Measurements from ENCODE around the gene FRY. TPM values are rescaled to one million over a fixed set of nuclear protein-coding genes. Genes with fewer than 3 reads are reported as not detected.

The FRY gene
- polyA plus RNA-seq, 2 donors = 2.4 to 4.3 TPM

DNA sequence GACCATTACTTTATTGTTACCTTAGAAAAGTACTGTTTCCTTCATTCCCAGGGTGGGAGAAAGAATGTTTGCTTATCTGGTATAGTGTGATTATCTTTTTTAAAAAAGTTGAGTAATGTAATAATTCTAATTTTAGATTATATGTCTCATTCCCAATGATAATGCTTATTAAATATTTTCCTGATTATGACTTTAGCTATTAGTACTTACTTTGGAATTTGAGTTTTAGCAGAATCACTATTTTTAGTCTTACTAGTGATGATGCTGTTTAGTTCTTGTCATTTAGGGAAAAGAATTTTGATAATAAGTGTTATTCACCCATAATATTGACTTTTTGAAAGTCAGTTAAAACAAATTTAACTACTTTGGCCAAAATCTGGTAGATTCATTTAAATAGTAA lies 95.2 kb downstream of the FRY start:
- Histone ChIP-seq H3K4me1 (ENCODE audit: control insufficient read depth in 2 of 2, insufficient read depth in 2 of 2, low read length in 1 of 2) (no peaks in the 10 kb centered on the region), H3K27ac (ENCODE audit: low read depth in 2 of 2, low read length in 1 of 2) (no peak overlapping the region), H3K27me3 (ENCODE audit: control insufficient read depth in 1 of 2, insufficient read depth in 2 of 2, low read length in 2 of 2) (no peaks in the 10 kb centered on the region), H3K9me3 (ENCODE audit: control insufficient read depth in 2 of 2, insufficient read depth in 1 of 2, low read depth in 1 of 2, low read length in 1 of 2) (no peaks in the 10 kb centered on the region), H3K36me3 (ENCODE audit: control insufficient read depth in 2 of 2, insufficient read depth in 2 of 2, low read length in 1 of 2) (no peaks in the 10 kb centered on the region), H3K4me3 (ENCODE audit: low read depth in 1 of 2, low read length in 2 of 2) (no peak overlapping the region)

DNA sequence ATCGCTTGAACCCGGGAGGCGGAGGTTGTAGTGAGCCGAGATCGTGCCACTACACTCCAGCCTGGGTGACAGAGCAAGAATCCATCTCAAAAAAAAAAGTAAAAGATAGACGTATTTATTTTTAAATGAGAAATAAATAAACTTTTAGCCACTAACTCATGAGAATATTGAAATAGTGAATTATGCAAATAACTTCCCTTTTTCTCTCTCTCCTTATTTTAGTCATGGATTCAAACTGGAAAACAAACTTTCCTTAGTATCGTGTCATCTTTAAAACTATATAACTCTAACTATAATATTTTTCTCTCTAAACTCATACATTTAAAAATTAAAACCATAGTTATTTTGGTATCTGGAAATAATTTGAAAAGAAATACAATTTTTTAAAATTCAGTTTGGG lies 96.1 kb downstream of the FRY start:
- H3K4me1 ChIP-seq (ENCODE audit: control insufficient read depth in 2 of 2, insufficient read depth in 2 of 2, low read length in 1 of 2) = no peaks in the 10 kb centered on the region
- no peaks in the 10 kb centered on the region for H3K27me3 ChIP-seq (ENCODE audit: control insufficient read depth in 1 of 2, insufficient read depth in 2 of 2, low read length in 2 of 2)
- no peaks in the 10 kb centered on the region for H3K9me3 ChIP-seq (ENCODE audit: control insufficient read depth in 2 of 2, insufficient read depth in 1 of 2, low read depth in 1 of 2, low read length in 1 of 2)
- no peak overlapping the region for H3K27ac ChIP-seq (ENCODE audit: low read depth in 2 of 2, low read length in 1 of 2)
- whole genome bisulfite sequencing, 2 donors = 89 to 94% methylated on average over 7 of the region's 7 CpGs
- no peak overlapping the region for H3K4me3 ChIP-seq (ENCODE audit: low read depth in 1 of 2, low read length in 2 of 2)
- no peaks in the 10 kb centered on the region for H3K36me3 ChIP-seq (ENCODE audit: control insufficient read depth in 2 of 2, insufficient read depth in 2 of 2, low read length in 1 of 2)

DNA sequence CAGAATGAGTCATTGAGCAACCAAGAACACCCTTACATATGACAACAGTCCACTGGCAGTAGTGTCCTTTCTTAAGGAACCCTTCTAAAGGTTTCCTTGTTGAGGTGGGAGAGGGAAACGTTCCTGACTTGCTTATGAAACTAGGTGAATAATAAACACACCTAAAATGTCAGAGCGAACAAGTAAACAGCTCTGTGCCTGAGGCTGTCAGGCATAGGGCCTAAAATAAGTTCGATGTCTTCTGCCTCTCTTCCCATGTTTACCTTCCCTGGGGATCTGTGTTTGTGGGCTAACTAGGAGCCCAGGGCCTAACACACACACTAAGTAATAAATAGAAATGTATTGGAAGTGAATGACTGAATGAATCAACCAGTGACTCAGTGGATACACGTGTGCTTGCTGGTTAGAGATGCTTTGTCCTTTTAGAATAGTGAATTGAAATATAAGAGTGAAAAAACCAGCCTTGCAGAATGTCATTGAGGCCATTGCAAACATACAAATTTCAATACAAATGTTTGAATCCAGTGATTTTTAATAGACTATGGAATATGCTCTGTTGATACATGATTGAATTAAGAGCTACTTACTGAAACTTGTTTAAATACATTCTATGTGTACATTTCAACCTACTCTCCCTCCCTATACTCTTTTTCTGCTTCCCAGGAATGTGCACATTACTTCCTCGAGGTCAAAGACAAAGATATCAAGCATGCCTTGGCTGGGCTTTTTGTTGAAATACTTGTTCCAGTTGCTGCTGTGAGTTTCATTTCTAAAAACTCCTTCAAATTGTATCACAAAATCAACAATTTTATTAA lies 102.9 kb downstream of the FRY start:
- WGBS, 2 donors = 45 to 53% methylated on average over 5 of the region's 5 CpGs
- no peak overlapping the region for H3K27ac ChIP-seq (ENCODE audit: low read depth in 2 of 2, low read length in 1 of 2)

DNA sequence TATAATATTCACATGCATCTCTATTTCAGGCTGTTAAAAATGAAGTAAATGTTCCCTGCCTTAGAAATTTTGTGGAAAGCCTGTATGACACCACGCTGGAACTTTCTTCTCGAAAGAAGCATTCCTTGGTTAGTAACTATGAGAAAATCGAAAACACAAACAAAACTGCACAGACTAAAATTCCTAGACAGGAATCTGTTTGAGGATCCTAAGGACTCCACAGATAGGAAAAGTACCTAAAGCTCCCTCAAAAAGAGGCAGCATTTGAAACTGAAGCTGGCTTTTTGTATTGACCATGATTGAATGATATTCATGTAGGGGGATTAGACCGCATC lies 103.4 kb downstream of the FRY start:
- 72 to 76% methylated on average over 4 of the region's 4 CpGs for WGBS, 2 donors
- Histone ChIP-seq H3K4me1 (ENCODE audit: control insufficient read depth in 2 of 2, insufficient read depth in 2 of 2, low read length in 1 of 2) (no peaks in the 10 kb centered on the region), H3K4me3 (ENCODE audit: low read depth in 1 of 2, low read length in 2 of 2) (no peak overlapping the region), H3K27me3 (ENCODE audit: control insufficient read depth in 1 of 2, insufficient read depth in 2 of 2, low read length in 2 of 2) (no peaks in the 10 kb centered on the region), H3K27ac (ENCODE audit: low read depth in 2 of 2, low read length in 1 of 2) (no peak overlapping the region), H3K36me3 (ENCODE audit: control insufficient read depth in 2 of 2, insufficient read depth in 2 of 2, low read length in 1 of 2) (no peaks in the 10 kb centered on the region), H3K9me3 (ENCODE audit: control insufficient read depth in 2 of 2, insufficient read depth in 1 of 2, low read depth in 1 of 2, low read length in 1 of 2) (no peaks in the 10 kb centered on the region)

More for the DNA sequence above, 102.9 kb downstream of the FRY start:
- Histone ChIP-seq H3K36me3 (ENCODE audit: control insufficient read depth in 2 of 2, insufficient read depth in 2 of 2, low read length in 1 of 2) (no peaks in the 10 kb centered on the region), H3K27me3 (ENCODE audit: control insufficient read depth in 1 of 2, insufficient read depth in 2 of 2, low read length in 2 of 2) (no peaks in the 10 kb centered on the region), H3K9me3 (ENCODE audit: control insufficient read depth in 2 of 2, insufficient read depth in 1 of 2, low read depth in 1 of 2, low read length in 1 of 2) (no peaks in the 10 kb centered on the region), H3K4me1 (ENCODE audit: control insufficient read depth in 2 of 2, insufficient read depth in 2 of 2, low read length in 1 of 2) (no peaks in the 10 kb centered on the region), H3K4me3 (ENCODE audit: low read depth in 1 of 2, low read length in 2 of 2) (no peak overlapping the region)

DNA sequence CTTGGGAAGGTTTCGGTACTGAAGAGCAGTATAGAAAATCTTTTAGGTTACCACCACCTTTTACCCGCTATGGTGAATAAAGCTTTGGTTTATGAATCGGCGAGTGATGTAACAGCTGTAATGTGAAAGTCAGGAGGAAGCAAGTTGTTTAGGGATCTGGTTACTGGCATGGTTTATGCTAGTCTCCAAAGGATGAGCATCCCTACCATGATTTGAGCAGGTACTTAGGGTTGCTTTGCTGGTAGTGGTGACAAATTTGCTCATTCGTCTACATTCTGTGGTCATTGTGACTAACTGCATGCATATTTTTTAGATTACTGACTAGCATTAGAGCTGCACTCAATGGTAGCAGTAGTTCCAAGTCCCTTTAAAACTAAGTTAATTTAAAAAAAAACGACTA lies 104.1 kb downstream of the FRY start:
- no peaks in the 10 kb centered on the region for H3K27me3 ChIP-seq (ENCODE audit: control insufficient read depth in 1 of 2, insufficient read depth in 2 of 2, low read length in 2 of 2)
- H3K27ac ChIP-seq (ENCODE audit: low read depth in 2 of 2, low read length in 1 of 2) = no peak overlapping the region
- WGBS, 2 donors = 84 to 87% methylated on average over 6 of the region's 6 CpGs
- no peaks in the 10 kb centered on the region for H3K36me3 ChIP-seq (ENCODE audit: control insufficient read depth in 2 of 2, insufficient read depth in 2 of 2, low read length in 1 of 2)
- H3K9me3 ChIP-seq (ENCODE audit: control insufficient read depth in 2 of 2, insufficient read depth in 1 of 2, low read depth in 1 of 2, low read length in 1 of 2) = no peaks in the 10 kb centered on the region
- no peaks in the 10 kb centered on the region for H3K4me1 ChIP-seq (ENCODE audit: control insufficient read depth in 2 of 2, insufficient read depth in 2 of 2, low read length in 1 of 2)
- no peak overlapping the region for H3K4me3 ChIP-seq (ENCODE audit: low read depth in 1 of 2, low read length in 2 of 2)

DNA sequence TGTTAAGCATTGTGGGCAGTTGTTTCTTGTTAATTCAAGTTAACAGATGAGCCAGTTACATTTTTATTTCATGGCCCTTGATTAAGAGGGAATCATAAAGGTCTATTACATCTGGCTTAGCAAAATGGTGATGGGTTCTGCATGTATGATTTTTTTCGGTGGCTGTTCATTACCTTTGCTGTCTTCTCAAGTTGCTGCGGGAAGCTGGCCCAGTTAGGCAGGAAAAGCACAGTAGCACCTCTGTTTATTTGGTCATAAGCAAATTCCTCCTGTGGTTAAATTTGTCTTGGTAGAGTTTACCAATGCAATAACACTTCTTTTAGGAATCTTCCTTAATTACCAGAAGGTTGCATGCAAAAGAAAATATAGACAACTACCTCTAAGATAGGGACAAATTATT lies 104.5 kb downstream of the FRY start:
- Histone ChIP-seq H3K4me1 (ENCODE audit: control insufficient read depth in 2 of 2, insufficient read depth in 2 of 2, low read length in 1 of 2) (no peaks in the 10 kb centered on the region), H3K27ac (ENCODE audit: low read depth in 2 of 2, low read length in 1 of 2) (no peak overlapping the region), H3K36me3 (ENCODE audit: control insufficient read depth in 2 of 2, insufficient read depth in 2 of 2, low read length in 1 of 2) (no peaks in the 10 kb centered on the region), H3K4me3 (ENCODE audit: low read depth in 1 of 2, low read length in 2 of 2) (no peak overlapping the region), H3K27me3 (ENCODE audit: control insufficient read depth in 1 of 2, insufficient read depth in 2 of 2, low read length in 2 of 2) (no peaks in the 10 kb centered on the region), H3K9me3 (ENCODE audit: control insufficient read depth in 2 of 2, insufficient read depth in 1 of 2, low read depth in 1 of 2, low read length in 1 of 2) (no peaks in the 10 kb centered on the region)
- 79 to 87% methylated on average over 2 of the region's 2 CpGs for WGBS, 2 donors

DNA sequence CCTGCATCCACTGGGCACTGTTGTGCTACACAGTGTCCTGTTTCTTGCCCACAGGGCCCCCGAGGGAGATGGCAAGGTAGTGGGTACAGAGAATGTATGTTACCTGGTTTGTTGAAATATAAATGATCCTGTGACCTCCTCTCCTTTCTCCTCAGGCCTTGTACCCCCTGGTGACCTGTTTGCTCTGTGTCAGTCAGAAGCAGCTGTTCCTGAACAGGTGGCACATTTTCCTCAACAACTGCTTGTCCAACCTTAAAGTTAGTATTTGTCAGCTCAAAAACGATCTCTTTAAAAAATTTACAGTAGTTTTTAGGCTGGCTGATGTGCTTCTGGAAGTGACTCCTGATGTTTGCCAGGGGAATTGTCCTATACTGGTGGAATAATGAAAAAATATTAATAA lies 105.1 kb downstream of the FRY start:
- no peaks in the 10 kb centered on the region for H3K27me3 ChIP-seq (ENCODE audit: control insufficient read depth in 1 of 2, insufficient read depth in 2 of 2, low read length in 2 of 2)
- no peak overlapping the region for H3K4me3 ChIP-seq (ENCODE audit: low read depth in 1 of 2, low read length in 2 of 2)
- no peaks in the 10 kb centered on the region for H3K36me3 ChIP-seq (ENCODE audit: control insufficient read depth in 2 of 2, insufficient read depth in 2 of 2, low read length in 1 of 2)
- no peaks in the 10 kb centered on the region for H3K9me3 ChIP-seq (ENCODE audit: control insufficient read depth in 2 of 2, insufficient read depth in 1 of 2, low read depth in 1 of 2, low read length in 1 of 2)
- no peaks in the 10 kb centered on the region for H3K4me1 ChIP-seq (ENCODE audit: control insufficient read depth in 2 of 2, insufficient read depth in 2 of 2, low read length in 1 of 2)
- 51 to 64% methylated on average over 2 of the region's 2 CpGs for WGBS, 2 donors
- no peak overlapping the region for H3K27ac ChIP-seq (ENCODE audit: low read depth in 2 of 2, low read length in 1 of 2)

DNA sequence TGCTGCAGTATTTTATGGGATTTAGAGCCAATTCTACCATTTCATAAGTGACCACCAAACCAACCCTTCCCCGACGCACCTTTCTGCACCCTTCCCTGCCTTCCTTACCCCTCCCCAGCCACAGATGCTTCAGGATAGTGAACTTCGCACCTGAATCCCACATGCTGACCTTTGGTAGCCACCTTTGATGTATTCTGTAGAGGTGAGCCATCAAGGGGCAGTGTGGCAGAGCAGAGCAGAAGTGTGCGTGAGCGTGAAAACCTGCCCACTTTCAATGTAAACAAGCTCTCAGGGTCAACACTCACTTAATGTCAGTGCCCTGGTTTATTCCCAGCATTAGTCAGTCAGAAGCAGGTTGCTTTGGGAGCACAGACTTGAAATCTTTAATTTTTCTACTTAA lies 107.7 kb downstream of the FRY start:
- H3K27ac ChIP-seq (ENCODE audit: low read depth in 2 of 2, low read length in 1 of 2) = no peak overlapping the region
- no peaks in the 10 kb centered on the region for H3K27me3 ChIP-seq (ENCODE audit: control insufficient read depth in 1 of 2, insufficient read depth in 2 of 2, low read length in 2 of 2)
- 89 to 92% methylated on average over 5 of the region's 5 CpGs for WGBS, 2 donors
- no peaks in the 10 kb centered on the region for H3K9me3 ChIP-seq (ENCODE audit: control insufficient read depth in 2 of 2, insufficient read depth in 1 of 2, low read depth in 1 of 2, low read length in 1 of 2)
- H3K4me3 ChIP-seq (ENCODE audit: low read depth in 1 of 2, low read length in 2 of 2) = no peak overlapping the region
- no peaks in the 10 kb centered on the region for H3K4me1 ChIP-seq (ENCODE audit: control insufficient read depth in 2 of 2, insufficient read depth in 2 of 2, low read length in 1 of 2)
- no peaks in the 10 kb centered on the region for H3K36me3 ChIP-seq (ENCODE audit: control insufficient read depth in 2 of 2, insufficient read depth in 2 of 2, low read length in 1 of 2)

DNA sequence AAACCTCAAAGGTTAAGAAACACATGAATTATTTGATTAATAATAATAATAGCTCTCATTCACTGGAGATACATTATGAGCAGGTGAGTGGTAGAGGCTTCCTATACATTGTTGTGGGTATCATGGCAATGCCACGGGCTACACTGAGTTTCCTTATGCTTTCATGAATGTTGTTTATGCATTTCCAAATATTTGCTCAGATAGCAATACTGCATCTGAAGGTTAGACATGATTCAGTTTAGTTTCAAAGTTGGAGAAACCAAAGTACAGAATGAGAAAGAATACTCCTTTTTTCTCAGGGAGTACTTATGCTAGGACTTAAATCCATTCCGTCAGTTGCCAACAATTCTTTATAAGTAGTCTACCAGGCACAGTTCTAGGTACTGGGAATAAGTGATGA lies 108.5 kb downstream of the FRY start:
- Histone ChIP-seq H3K9me3 (ENCODE audit: control insufficient read depth in 2 of 2, insufficient read depth in 1 of 2, low read depth in 1 of 2, low read length in 1 of 2) (no peaks in the 10 kb centered on the region), H3K4me3 (ENCODE audit: low read depth in 1 of 2, low read length in 2 of 2) (no peak overlapping the region), H3K4me1 (ENCODE audit: control insufficient read depth in 2 of 2, insufficient read depth in 2 of 2, low read length in 1 of 2) (no peaks in the 10 kb centered on the region), H3K27me3 (ENCODE audit: control insufficient read depth in 1 of 2, insufficient read depth in 2 of 2, low read length in 2 of 2) (no peaks in the 10 kb centered on the region), H3K27ac (ENCODE audit: low read depth in 2 of 2, low read length in 1 of 2) (no peak overlapping the region), H3K36me3 (ENCODE audit: control insufficient read depth in 2 of 2, insufficient read depth in 2 of 2, low read length in 1 of 2) (no peaks in the 10 kb centered on the region)
- WGBS, 2 donors = 93 to 96% methylated on average over 2 of the region's 2 CpGs

DNA sequence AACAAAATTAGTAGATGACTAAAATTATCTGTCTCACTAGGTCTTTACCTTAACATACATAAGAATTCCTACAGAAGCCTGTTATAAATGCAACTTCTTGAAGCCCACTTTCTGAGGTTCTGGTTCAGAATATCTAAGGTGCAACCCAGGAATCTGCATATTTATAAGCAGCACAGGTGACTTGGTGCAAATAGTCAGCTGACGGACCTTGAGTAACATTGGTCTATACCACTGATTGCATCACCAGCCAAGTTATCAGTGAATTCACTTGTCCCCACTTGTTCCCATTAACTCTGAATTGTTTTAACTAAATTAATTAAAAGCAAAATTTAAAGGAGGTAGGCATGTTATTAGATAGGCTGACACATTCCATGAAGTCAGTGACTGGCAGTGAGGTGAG lies 109.9 kb downstream of the FRY start:
- no peak overlapping the region for H3K4me3 ChIP-seq (ENCODE audit: low read depth in 1 of 2, low read length in 2 of 2)
- 0 to 1% methylated on average over 1 of the region's 1 CpG for WGBS, 2 donors
- no peaks in the 10 kb centered on the region for H3K4me1 ChIP-seq (ENCODE audit: control insufficient read depth in 2 of 2, insufficient read depth in 2 of 2, low read length in 1 of 2)
- no peaks in the 10 kb centered on the region for H3K9me3 ChIP-seq (ENCODE audit: control insufficient read depth in 2 of 2, insufficient read depth in 1 of 2, low read depth in 1 of 2, low read length in 1 of 2)
- H3K27ac ChIP-seq (ENCODE audit: low read depth in 2 of 2, low read length in 1 of 2) = no peak overlapping the region
- H3K36me3 ChIP-seq (ENCODE audit: control insufficient read depth in 2 of 2, insufficient read depth in 2 of 2, low read length in 1 of 2) = peaks cover 0 to 2% of the 10 kb centered on the region in 2 donors
- no peaks in the 10 kb centered on the region for H3K27me3 ChIP-seq (ENCODE audit: control insufficient read depth in 1 of 2, insufficient read depth in 2 of 2, low read length in 2 of 2)
